GM19099 (cell line): Measurements from ENCODE around the gene AKNA.

ENCODE experiments used
- POLR2A ChIP-seq: IDR thresholded peaks from 3 replicates; pipeline ENCODE4 v1.6.1; 2011; ENCODE audit warnings: low read depth; ENCODE audit not compliant: insufficient read length; ENCODE audit errors: extremely low read depth

Gene AKNA

GRCh38 chr9:114351932-114352331, 35.9 kb downstream of the AKNA start:
- no peak for TF ChIP-seq POLR2A

GRCh38 chr9:114350636-114351401, 37.0 kb downstream of the AKNA start:
- no peak for TF ChIP-seq POLR2A

- no peak for TF ChIP-seq POLR2A
Observed at GRCh38 chr9:114349713-114350480, 37.9 kb downstream of the AKNA start.

- TF ChIP-seq POLR2A = no peak
Observed at GRCh38 chr9:114348906-114349482, 38.8 kb downstream of the AKNA start.

- TF ChIP-seq POLR2A = no peak
Observed at GRCh38 chr9:114348261-114348905, 39.4 kb downstream of the AKNA start.

GRCh38 chr9:114347675-114348074, 40.1 kb downstream of the AKNA start:
- no peak for TF ChIP-seq POLR2A

GRCh38 chr9:114346146-114346545, 41.6 kb downstream of the AKNA start:
- TF ChIP-seq POLR2A = no peak

GRCh38 chr9:114345493-114346065, 42.2 kb downstream of the AKNA start:
- TF ChIP-seq POLR2A = no peak

GRCh38 chr9:114344692-114345091, 43.1 kb downstream of the AKNA start:
- TF ChIP-seq POLR2A = no peak

GRCh38 chr9:114344188-114344566, 43.6 kb downstream of the AKNA start:
- no peak for TF ChIP-seq POLR2A

GRCh38 chr9:114343471-114344187, 44.2 kb downstream of the AKNA start:
- TF ChIP-seq POLR2A = no peak

- TF ChIP-seq POLR2A = no peak
Observed at GRCh38 chr9:114342755-114343440, 44.9 kb downstream of the AKNA start.

GRCh38 chr9:114341991-114342390, 45.8 kb downstream of the AKNA start:
- no peak for TF ChIP-seq POLR2A
